ENCODE results near the gene DOK1.
"Not testable (repeated sequence)": the region's sequence is repeated elsewhere in the genome, so short reads cannot be mapped to it uniquely, and the experiment has no call there.

DOK1 gene

GRCh38 chr2:74548900-74549826 is 5.4 kb upstream of the DOK1 start:
- DNase-seq, result no peak

- no peak for DNase-seq
These were observed 4.3 kb upstream of the DOK1 start for GRCh38 chr2:74550231-74550630.

- no peak for DNase-seq
These were observed 3.0 kb upstream of the DOK1 start for GRCh38 chr2:74551530-74551929.

GRCh38 chr2:74551942-74552913 is 2.3 kb upstream of the DOK1 start:
- no peak for DNase-seq

GRCh38 chr2:74552914-74553811 is 1.4 kb upstream of the DOK1 start:
- DNase-seq, result no peak

GRCh38 chr2:74554820-74555531 is 456 bp downstream of the DOK1 start:
- DNase-seq, result peak; percentile 39

GRCh38 chr2:74555610-74556103 is 1.1 kb downstream of the DOK1 start:
- no peak for DNase-seq

GRCh38 chr2:74556159-74556558 is 1.6 kb downstream of the DOK1 start:
- no peak for DNase-seq

- DNase-seq, result no peak
These were observed 2.4 kb downstream of the DOK1 start for GRCh38 chr2:74556831-74557370.

- no peak for DNase-seq
These were observed 4.0 kb downstream of the DOK1 start for GRCh38 chr2:74558284-74559230.

GRCh38 chr2:74559912-74560311 is 5.4 kb downstream of the DOK1 start:
- no peak for DNase-seq

- no peak for DNase-seq
These were observed 6.1 kb downstream of the DOK1 start for GRCh38 chr2:74560591-74560990.

GRCh38 chr2:74561022-74561421 is 6.5 kb downstream of the DOK1 start:
- DNase-seq, result not testable (repeated sequence)

GRCh38 chr2:74562126-74562775 is 7.7 kb downstream of the DOK1 start:
- DNase-seq, result no peak

- DNase-seq, result no peak
These were observed 9.7 kb downstream of the DOK1 start for GRCh38 chr2:74564222-74564621.

GRCh38 chr2:74566076-74566753 is 11.7 kb downstream of the DOK1 start:
- DNase-seq, result no peak

GRCh38 chr2:74566754-74567085 is 12.2 kb downstream of the DOK1 start:
- DNase-seq, result no peak

- no peak for DNase-seq
These were observed 13.4 kb downstream of the DOK1 start for GRCh38 chr2:74567881-74568280.

- no peak for DNase-seq
These were observed 15.2 kb downstream of the DOK1 start for GRCh38 chr2:74569686-74570085.
